GM12878 (cell line): ENCODE measurements around the gene PTCH2. TPM values are rescaled to one million over a fixed set of nuclear protein-coding genes. Genes with fewer than 3 reads are reported as not detected.
A peak's percentile ranks its signal among the peaks of the same experiment; 100 is the strongest.

ENCODE experiments used
- ATAC-seq: fragments of 200-7000 bp; cut with Tn5 transposase; 3 replicates; pipeline ENCODE4 v1.9.1; 2020; ENCODE audit warnings: mild to moderate bottlenecking, moderate library complexity
- BruUV-seq: library from RNA; stranded (reverse); fragments of 400-500 nt; replicated peaks from 2 replicates; lab custom pipeline; 2021; lab: Mats Ljungman, UMichigan
- CTCF ChIA-PET: fragments of 300-600 bp; sonication (Branson Sonifier 250); formaldehyde crosslinking; extraction: SDS; loops from one replicate; lab custom pipeline; 2021; ENCODE audit warnings: inconsistent platforms; lab: Yijun Ruan, JAX
- POLR2A ChIA-PET: fragments of 350-600 bp; formaldehyde crosslinking; extraction: SDS; loops from one replicate; lab custom pipeline; 2021; ENCODE audit warnings: inconsistent platforms; lab: Charles Lee
- RAD21 ChIA-PET: fragments of 300-600 bp; sonication (Branson Sonifier 250); formaldehyde crosslinking; loops from one replicate; lab custom pipeline; 2023; ENCODE audit warnings: antibody characterized with exemption; ENCODE audit not compliant: unreplicated experiment; lab: Charles Lee
- SMC1A ChIA-PET: fragments of 300-600 bp; sonication (Branson Sonifier 250); formaldehyde crosslinking; loops from one replicate; lab custom pipeline; 2023; ENCODE audit not compliant: unreplicated experiment, uncharacterized antibody; lab: Charles Lee
- DNase-seq: peaks from one replicate; pipeline ENCODE4 v3.0.0-alpha.2; 2011; ENCODE audit warnings: low read depth, low spot score
- FAIRE-seq: peaks from 3 replicates; lab custom pipeline; 2011; peaks lifted over from hg19 to GRCh38; lab: Jason Lieb, UNC
- H2AFZ ChIP-seq: 2 replicates; pipeline ENCODE4 v1.6.0; 2011; ENCODE audit warnings: low read depth, low read length, control low read depth; ENCODE audit not compliant: control insufficient read depth
- H3K27ac ChIP-seq: 2 replicates; pipeline ENCODE4 v1.5.1; 2011; ENCODE audit warnings: control low read depth; ENCODE audit not compliant: control insufficient read depth, insufficient read depth
- H3K27me3 ChIP-seq, 2 experiments: replicated peaks in 1 of 2; 2 replicates each; pipeline versions ENCODE4 v1.6.0 to v1.6.1; 2011; ENCODE audit warnings: low read length in 1 of 2; ENCODE audit not compliant: control insufficient read depth in 2 of 2, insufficient read depth in 2 of 2
- H3K36me3 ChIP-seq, 2 experiments: 2 replicates each; pipeline ENCODE4 v1.5.1; 2011; ENCODE audit warnings: low read length in 1 of 2; ENCODE audit not compliant: control insufficient read depth in 2 of 2, insufficient read depth in 2 of 2
- H3K4me1 ChIP-seq: 2 replicates; pipeline ENCODE4 v1.6.1; 2011; ENCODE audit warnings: mild to moderate bottlenecking, low read length, moderate library complexity, mixed read lengths; ENCODE audit not compliant: control insufficient read depth, insufficient read depth
- H3K4me2 ChIP-seq: 2 replicates; pipeline ENCODE4 v1.6.0; 2011; ENCODE audit warnings: control low read depth; ENCODE audit not compliant: control insufficient read depth, insufficient read depth
- H3K4me3 ChIP-seq: fragments of 200-600 bp; sonication (generic); 2 replicates; pipeline ENCODE4 v1.5.1; 2016
- H3K79me2 ChIP-seq: 2 replicates; pipeline ENCODE4 v1.6.0; 2011; ENCODE audit warnings: low read length; ENCODE audit not compliant: control insufficient read depth, insufficient read depth
- H3K9ac ChIP-seq: 2 replicates; pipeline ENCODE4 v1.8.0; 2011; ENCODE audit warnings: low read length, control low read depth, mixed read lengths; ENCODE audit not compliant: control insufficient read depth, insufficient read depth
- H3K9me3 ChIP-seq: replicated peaks from 3 replicates; pipeline ENCODE4 v1.5.1; 2011; ENCODE audit warnings: mild to moderate bottlenecking, low read length; ENCODE audit not compliant: control insufficient read depth, insufficient read depth
- H4K20me1 ChIP-seq: 2 replicates; pipeline ENCODE4 v1.6.0; 2011; ENCODE audit not compliant: control insufficient read depth, insufficient read depth
- EZH2 ChIP-seq: IDR thresholded peaks from 2 replicates; pipeline ENCODE4 v1.6.1; 2012; ENCODE audit warnings: low read depth, mild to moderate bottlenecking, control low read depth, inconsistent platforms, low read length, borderline replicate concordance; ENCODE audit not compliant: control insufficient read depth
- GATAD2B ChIP-seq: fragments of 450-650 bp; conservative IDR thresholded peaks from 2 replicates; pipeline ENCODE4 v1.6.1; 2017; ENCODE audit warnings: low read depth, mild to moderate bottlenecking, moderate library complexity
- IRF4 ChIP-seq: IDR thresholded peaks from 2 replicates; pipeline ENCODE4 v1.6.1; 2011; ENCODE audit warnings: low read depth, low read length
- LARP7 ChIP-seq: fragments of 450-650 bp; IDR thresholded peaks from 2 replicates; pipeline ENCODE4 v1.6.1; 2017; ENCODE audit warnings: mild to moderate bottlenecking
- NBN ChIP-seq: fragments of 450-650 bp; IDR thresholded peaks from 2 replicates; pipeline ENCODE4 v1.6.1; 2016
- NFYB ChIP-seq: IDR thresholded peaks from 2 replicates; pipeline ENCODE4 v1.6.1; 2011; ENCODE audit warnings: low read depth, mild to moderate bottlenecking, low read length, improper control_type of control experiment, moderate library complexity; ENCODE audit not compliant: insufficient read depth
- NR2C1 ChIP-seq: fragments of 450-650 bp; IDR thresholded peaks from 2 replicates; pipeline ENCODE4 v1.6.1; 2017; ENCODE audit warnings: antibody characterized with exemption, mild to moderate bottlenecking, moderate library complexity
- RAD51 ChIP-seq: fragments of 450-650 bp; IDR thresholded peaks from 2 replicates; pipeline ENCODE4 v1.6.1; 2016; ENCODE audit warnings: moderate library complexity, mild to moderate bottlenecking, inconsistent platforms
- RBBP5 ChIP-seq: fragments of 200-600 bp; sonication (generic); conservative IDR thresholded peaks from 2 replicates; pipeline ENCODE4 v1.6.1; 2016
- ZNF384 ChIP-seq: IDR thresholded peaks from 2 replicates; pipeline ENCODE4 v1.6.1; 2012; ENCODE audit warnings: low read depth, mild to moderate bottlenecking, low read length, improper control_type of control experiment, borderline replicate concordance
- ZNF622 ChIP-seq: fragments of 450-650 bp; IDR thresholded peaks from 2 replicates; pipeline ENCODE4 v1.6.1; 2017; ENCODE audit warnings: mild to moderate bottlenecking, inconsistent platforms
- WGBS: methylation state at CpG from one replicate; pipeline ENCODE4 v1.1.6; 2016; ENCODE audit warnings: low lambda C conversion rate; ENCODE audit not compliant: insufficient replicate concordance, insufficient coverage; ENCODE audit errors: missing lambda C conversion rate; 5-methylcytosine and 5-hydroxymethylcytosine counted together
- in situ Hi-C: fragments of 300-500 bp; cut with MboI; formaldehyde crosslinking; loops from 9 replicates; pipeline ENCODE4 v1.14.3; 2018; ENCODE audit warnings: mixed read lengths
- intact Hi-C: fragments of 100-400 bp; cut with micrococcal nuclease; formaldehyde crosslinking; loops from one replicate; pipeline ENCODE4 v1.14.2; 2022; ENCODE audit not compliant: unreplicated experiment
- polyA plus RNA-seq, 11 experiments: library from polyadenylated mRNA; depleted of rRNA in 4 of 11; unstranded in 6 of 11; stranded (reverse) in 5 of 11; fragments of >200 nt; fragmentation: Nextera tagmentation in 4 of 11; fragmentation: Illumina TruSeq in 1 of 11; extraction: Ambion mirVana in 4 of 11; extraction: Trizol in 1 of 11; gene quantifications; 1 replicate in 1 of 11; 2 replicates in 10 of 11; pipeline versions ENCODE4 v1.2.1 to v1.2.3, GENCODE V29; 2011 to 2016; ENCODE audit warnings: inconsistent platforms in 2 of 11, missing spikeins in 2 of 11, low read depth in 1 of 11
- total RNA-seq, 4 experiments: library from RNA; depleted of rRNA in 3 of 4; stranded (reverse); fragments of >200 nt in 3 of 4; fragmentation: Illumina TruSeq in 1 of 4; extraction: Trizol in 1 of 4; gene quantifications; 2 replicates each; pipeline versions ENCODE4 v1.2.1 to v1.2.3, GENCODE V29; 2013 to 2021
- TF ChIP-seq, protein P1 (sequence below): IDR thresholded peaks from 2 replicates; pipeline ENCODE4 v1.6.1; 2011; ENCODE audit warnings: low read depth, mild to moderate bottlenecking, low read length, moderate library complexity, borderline replicate concordance; ENCODE audit errors: extremely low read depth
- TF ChIP-seq, protein P2 (sequence below): IDR thresholded peaks from 2 replicates; pipeline ENCODE4 v1.6.1; 2011; ENCODE audit warnings: borderline replicate concordance, low read depth, mild to moderate bottlenecking, moderate library complexity, low read length; ENCODE audit not compliant: insufficient read depth, poor library complexity, severe bottlenecking
- TF ChIP-seq, protein P3 (sequence below): fragments of 450-650 bp; IDR thresholded peaks from 2 replicates; pipeline ENCODE4 v1.6.1; 2016; ENCODE audit warnings: mild to moderate bottlenecking
- TF ChIP-seq, protein P4 (sequence below): IDR thresholded peaks from 2 replicates; pipeline ENCODE4 v1.6.1; 2011; ENCODE audit warnings: low read depth, low read length, improper control_type of control experiment, borderline replicate concordance
- TF ChIP-seq, protein P5 (sequence below): IDR thresholded peaks from 2 replicates; pipeline ENCODE4 v1.6.1; 2012; ENCODE audit warnings: low read depth, low read length, improper control_type of control experiment

Gene PTCH2
- total and polyA plus RNA-seq, 10 of the 15 experiments (the other 5 are each of a cell fraction or from before 2014, with no cell fraction given), result 0.03 to 8.4 (median 0.10) TPM

DNA sequence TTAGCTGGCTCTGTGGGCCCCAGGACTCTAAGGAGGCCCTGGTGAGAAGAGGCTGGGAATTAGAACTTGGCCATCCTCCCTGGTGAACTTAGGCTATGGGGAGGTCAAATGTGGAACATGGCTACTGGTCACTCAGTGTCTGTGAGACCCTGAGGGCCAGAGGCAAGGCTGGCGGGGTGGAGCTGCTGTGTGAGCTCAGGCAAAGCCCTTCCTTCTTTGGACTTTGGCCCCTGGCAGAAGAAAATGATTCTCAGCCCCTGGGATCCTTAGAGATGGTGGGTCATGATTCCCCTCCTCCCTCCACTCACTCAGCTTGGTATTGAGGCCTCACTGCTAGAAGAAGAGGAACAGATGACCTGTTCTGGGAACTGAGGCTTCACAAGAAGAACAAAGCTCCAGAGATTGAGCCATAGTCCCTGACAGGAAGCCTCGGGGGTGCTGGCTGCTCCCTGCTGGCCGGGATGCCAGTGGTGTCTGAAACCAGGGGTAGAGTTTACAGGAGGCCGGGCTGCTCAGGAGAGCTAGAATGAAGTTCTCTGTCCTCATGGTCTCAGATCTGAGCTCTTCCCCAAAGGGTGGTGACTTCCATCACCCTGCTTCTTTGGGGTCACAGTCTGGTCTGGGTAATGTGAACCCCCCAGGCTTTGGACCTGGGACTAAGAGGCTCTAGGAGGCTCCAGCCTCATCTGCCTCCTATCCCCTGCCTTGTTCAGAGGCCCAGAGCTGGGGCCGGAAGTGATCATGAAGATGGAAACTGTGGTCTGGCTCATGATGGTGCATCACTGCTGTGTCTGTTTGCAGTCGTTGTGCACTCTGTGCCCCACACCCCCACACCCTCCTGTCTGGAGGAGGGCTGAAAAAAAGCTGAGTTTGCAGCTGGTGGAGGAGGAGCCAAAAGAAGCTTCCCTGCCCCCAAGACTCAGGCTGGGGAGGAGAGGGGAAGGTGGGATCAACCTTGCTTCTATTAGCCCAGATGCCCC, 33.8 kb downstream of the PTCH2 start:
- Histone ChIP-seq H3K27ac (peak overlapping the region; percentile 95), H3K4me3 (no peak overlapping the region), H3K36me3 (peaks cover 3 to 4% of the 10 kb centered on the region in 2 experiments; a peak in 3 of 4 replicates), H3K9me3 (no peaks in the 10 kb centered on the region), H2AFZ (peak overlapping the region; percentile 70), H3K9ac (peak overlapping the region; percentile 75), H3K79me2 (no peaks in the 10 kb centered on the region), H3K4me1 (peaks cover 48% of the 10 kb centered on the region), H3K4me2 (peak overlapping the region; percentile 71), H4K20me1 (no peaks in the 10 kb centered on the region), H3K27me3 (no peaks in the 10 kb centered on the region)
- peak; percentile 84 for DNase-seq
- SMC1A ChIA-PET, result interaction anchor here (0.8 to 4.6 kb wide), 13 partner anchors 8 to 202 kb away, joined by 3 to 52 read pairs (median 5); partner anchors contain the start of genes HECTD3, PLK3, RNU5D-1 and RPS8
- in situ Hi-C loops (loop anchor here (5.0 kb wide), 1 partner anchor 77 kb away; the partner anchor contains the start of gene RNU5D-1), intact Hi-C loops (no loop called here)
- CTCF ChIA-PET, result interaction anchor here (0.5 to 4.1 kb wide), 18 partner anchors 10 to 205 kb away, joined by 3 to 47 read pairs (median 4); partner anchors contain the start of genes BEST4, PLK3 and RNU5D-1
- peak; percentile 55 for ATAC-seq
- RAD21 ChIA-PET, result interaction anchor here (1.0 to 3.5 kb wide), 14 partner anchors 9 to 530 kb away, joined by 3 to 41 read pairs (median 4); partner anchors contain the start of genes HECTD3, PLK3, RNU5D-1 and RPS8
- FAIRE-seq, result peak; percentile 97
- WGBS, result 26% methylated on average over 6 of the region's 6 CpGs
- POLR2A ChIA-PET, result interaction anchor here (0.7 to 5.1 kb wide), 22 partner anchors 9 to 498 kb away, joined by 3 to 59 read pairs (median 5); partner anchors contain the start of genes ARMH1, HECTD3, KIF2C and PLK3
- BruUV-seq, result TSS peak; percentile 71
- TF ChIP-seq, protein P1, sequence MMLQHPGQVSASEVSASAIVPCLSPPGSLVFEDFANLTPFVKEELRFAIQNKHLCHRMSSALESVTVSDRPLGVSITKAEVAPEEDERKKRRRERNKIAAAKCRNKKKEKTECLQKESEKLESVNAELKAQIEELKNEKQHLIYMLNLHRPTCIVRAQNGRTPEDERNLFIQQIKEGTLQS, result no peak
- TF ChIP-seq, protein P2, sequence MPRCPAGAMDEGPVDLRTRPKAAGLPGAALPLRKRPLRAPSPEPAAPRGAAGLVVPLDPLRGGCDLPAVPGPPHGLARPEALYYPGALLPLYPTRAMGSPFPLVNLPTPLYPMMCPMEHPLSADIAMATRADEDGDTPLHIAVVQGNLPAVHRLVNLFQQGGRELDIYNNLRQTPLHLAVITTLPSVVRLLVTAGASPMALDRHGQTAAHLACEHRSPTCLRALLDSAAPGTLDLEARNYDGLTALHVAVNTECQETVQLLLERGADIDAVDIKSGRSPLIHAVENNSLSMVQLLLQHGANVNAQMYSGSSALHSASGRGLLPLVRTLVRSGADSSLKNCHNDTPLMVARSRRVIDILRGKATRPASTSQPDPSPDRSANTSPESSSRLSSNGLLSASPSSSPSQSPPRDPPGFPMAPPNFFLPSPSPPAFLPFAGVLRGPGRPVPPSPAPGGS, result peak; percentile 14
- no peak for TF ChIP-seq GATAD2B
- no peak for TF ChIP-seq IRF4
- no peak for TF ChIP-seq RAD51
- no peak for TF ChIP-seq LARP7
- no peak for TF ChIP-seq NR2C1
- TF ChIP-seq, protein P3, sequence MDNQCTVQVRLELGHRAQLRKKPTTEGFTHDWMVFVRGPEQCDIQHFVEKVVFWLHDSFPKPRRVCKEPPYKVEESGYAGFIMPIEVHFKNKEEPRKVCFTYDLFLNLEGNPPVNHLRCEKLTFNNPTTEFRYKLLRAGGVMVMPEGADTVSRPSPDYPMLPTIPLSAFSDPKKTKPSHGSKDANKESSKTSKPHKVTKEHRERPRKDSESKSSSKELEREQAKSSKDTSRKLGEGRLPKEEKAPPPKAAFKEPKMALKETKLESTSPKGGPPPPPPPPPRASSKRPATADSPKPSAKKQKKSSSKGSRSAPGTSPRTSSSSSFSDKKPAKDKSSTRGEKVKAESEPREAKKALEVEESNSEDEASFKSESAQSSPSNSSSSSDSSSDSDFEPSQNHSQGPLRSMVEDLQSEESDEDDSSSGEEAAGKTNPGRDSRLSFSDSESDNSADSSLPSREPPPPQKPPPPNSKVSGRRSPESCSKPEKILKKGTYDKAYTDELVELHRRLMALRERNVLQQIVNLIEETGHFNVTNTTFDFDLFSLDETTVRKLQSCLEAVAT, result 0 out of 2 replicates have a peak, but pooled peaks have one; percentile 17
- TF ChIP-seq RBBP5, result no peak
- TF ChIP-seq, protein P4, sequence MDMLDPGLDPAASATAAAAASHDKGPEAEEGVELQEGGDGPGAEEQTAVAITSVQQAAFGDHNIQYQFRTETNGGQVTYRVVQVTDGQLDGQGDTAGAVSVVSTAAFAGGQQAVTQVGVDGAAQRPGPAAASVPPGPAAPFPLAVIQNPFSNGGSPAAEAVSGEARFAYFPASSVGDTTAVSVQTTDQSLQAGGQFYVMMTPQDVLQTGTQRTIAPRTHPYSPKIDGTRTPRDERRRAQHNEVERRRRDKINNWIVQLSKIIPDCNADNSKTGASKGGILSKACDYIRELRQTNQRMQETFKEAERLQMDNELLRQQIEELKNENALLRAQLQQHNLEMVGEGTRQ, result no peak
- peak; percentile 41; the same call in 1 of the 2 replicates for TF ChIP-seq ZNF384
- no peak for TF ChIP-seq ZNF622
- TF ChIP-seq NBN, result peak; percentile 66; the same call in 1 of the 2 replicates
- TF ChIP-seq EZH2, result no peak
- TF ChIP-seq, protein P5, sequence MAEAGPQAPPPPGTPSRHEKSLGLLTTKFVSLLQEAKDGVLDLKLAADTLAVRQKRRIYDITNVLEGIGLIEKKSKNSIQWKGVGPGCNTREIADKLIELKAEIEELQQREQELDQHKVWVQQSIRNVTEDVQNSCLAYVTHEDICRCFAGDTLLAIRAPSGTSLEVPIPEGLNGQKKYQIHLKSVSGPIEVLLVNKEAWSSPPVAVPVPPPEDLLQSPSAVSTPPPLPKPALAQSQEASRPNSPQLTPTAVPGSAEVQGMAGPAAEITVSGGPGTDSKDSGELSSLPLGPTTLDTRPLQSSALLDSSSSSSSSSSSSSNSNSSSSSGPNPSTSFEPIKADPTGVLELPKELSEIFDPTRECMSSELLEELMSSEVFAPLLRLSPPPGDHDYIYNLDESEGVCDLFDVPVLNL, result no peak
- no peak for TF ChIP-seq NFYB
